IMR-90 (cell line): ENCODE data around the gene TTI1. TPM values are rescaled to one million over a fixed set of nuclear protein-coding genes. Genes with fewer than 3 reads are reported as not detected.
A peak's percentile ranks its signal among the peaks of the same experiment; 100 is the strongest.

Source experiments
- ATAC-seq: fragments of 200-7000 bp; cut with Tn5 transposase; 2 replicates; pipeline ENCODE4 v1.9.1; 2020; ENCODE audit warnings: low read depth, mild to moderate bottlenecking, moderate library complexity
- BruUV-seq: library from RNA; stranded (reverse); fragments of 400-500 nt; replicated peaks from 2 replicates; lab custom pipeline; 2021; lab: Mats Ljungman, UMichigan
- CTCF ChIA-PET: fragments of 300-600 bp; formaldehyde crosslinking; extraction: SDS; loops from one replicate; lab custom pipeline; 2021; ENCODE audit warnings: antibody characterized with exemption; lab: Yijun Ruan, JAX
- POLR2A ChIA-PET: fragments of 300-600 bp; sonication (Branson Sonifier 250); formaldehyde crosslinking; loops from one replicate; lab custom pipeline; 2022; ENCODE audit warnings: antibody characterized with exemption; ENCODE audit not compliant: unreplicated experiment; lab: Charles Lee
- DNase-seq: peaks from one replicate; pipeline ENCODE4 v3.0.0; 2013
- H2AFZ ChIP-seq: replicated peaks from 2 replicates; pipeline ENCODE3; 2013; ENCODE audit warnings: low read length, mild to moderate bottlenecking; ENCODE audit not compliant: poor library complexity
- H2AK5ac ChIP-seq: 2 replicates; pipeline ENCODE4 v1.6.1; 2013; ENCODE audit warnings: low read depth, low read length, inconsistent platforms
- H2AK9ac ChIP-seq: replicated peaks from 2 replicates; pipeline ENCODE3; 2013; ENCODE audit warnings: mild to moderate bottlenecking, low read depth, low read length, moderate library complexity; ENCODE audit not compliant: poor library complexity
- H2BK120ac ChIP-seq: 2 replicates; pipeline ENCODE4 v1.6.1; 2013; ENCODE audit warnings: low read depth, low read length, inconsistent platforms
- H2BK15ac ChIP-seq: 3 replicates; pipeline ENCODE4 v1.6.1; 2013; ENCODE audit warnings: low read depth, low read length, inconsistent platforms
- H2BK20ac ChIP-seq: 2 replicates; pipeline ENCODE4 v1.6.1; 2013; ENCODE audit warnings: low read depth, mild to moderate bottlenecking, inconsistent platforms, low read length, moderate library complexity
- H2BK5ac ChIP-seq: 2 replicates; pipeline ENCODE4 v1.6.1; 2013; ENCODE audit warnings: mild to moderate bottlenecking, low read depth, low read length, inconsistent platforms; ENCODE audit not compliant: poor library complexity, severe bottlenecking
- H3K14ac ChIP-seq: replicated peaks from 2 replicates; pipeline ENCODE4 v1.6.1; 2013; ENCODE audit warnings: low read depth, low read length, inconsistent platforms
- H3K18ac ChIP-seq: 2 replicates; pipeline ENCODE4 v1.6.1; 2013; ENCODE audit warnings: low read depth, low read length, control low read depth
- H3K23ac ChIP-seq: 2 replicates; pipeline ENCODE4 v1.6.1; 2013; ENCODE audit warnings: low read depth, low read length, inconsistent platforms
- H3K27ac ChIP-seq: 2 replicates; pipeline ENCODE4 v1.5.1; 2013; ENCODE audit warnings: mild to moderate bottlenecking, control low read depth, low read length; ENCODE audit not compliant: insufficient read depth
- H3K27me3 ChIP-seq: 2 replicates; pipeline ENCODE4 v1.6.1; 2013; ENCODE audit warnings: low read length; ENCODE audit not compliant: control insufficient read depth, insufficient read depth
- H3K36me3 ChIP-seq: 2 replicates; pipeline ENCODE4 v1.6.1; 2013; ENCODE audit warnings: low read length, mixed read lengths; ENCODE audit not compliant: control insufficient read depth, insufficient read depth
- H3K4ac ChIP-seq: 2 replicates; pipeline ENCODE4 v1.6.1; 2013; ENCODE audit warnings: low read depth, low read length, inconsistent platforms
- H3K4me1 ChIP-seq: 2 replicates; pipeline ENCODE4 v1.6.1; 2013; ENCODE audit warnings: low read length, mixed read lengths; ENCODE audit not compliant: control insufficient read depth, insufficient read depth
- H3K4me2 ChIP-seq: 2 replicates; pipeline ENCODE4 v1.6.1; 2013; ENCODE audit warnings: low read depth, mild to moderate bottlenecking, control low read depth, low read length, moderate library complexity
- H3K4me3 ChIP-seq: 2 replicates; pipeline ENCODE4 v1.5.1; 2013; ENCODE audit warnings: low read depth, mild to moderate bottlenecking, control low read depth, low read length, moderate library complexity; ENCODE audit not compliant: insufficient read depth
- H3K56ac ChIP-seq: 2 replicates; pipeline ENCODE4 v1.6.1; 2013; ENCODE audit warnings: low read length, inconsistent platforms; ENCODE audit not compliant: insufficient read depth; ENCODE audit errors: extremely low read depth
- H3K79me1 ChIP-seq, 2 experiments: 2 replicates each; pipeline ENCODE4 v1.6.1; 2013; ENCODE audit warnings: low read length in 2 of 2, inconsistent platforms in 1 of 2, low read depth in 1 of 2
- H3K9ac ChIP-seq: 2 replicates; pipeline ENCODE4 v1.6.1; 2013; ENCODE audit warnings: low read depth, low read length, control low read depth
- H3K9me1 ChIP-seq: 2 replicates; pipeline ENCODE4 v1.6.1; 2013; ENCODE audit warnings: low read length, inconsistent platforms; ENCODE audit not compliant: insufficient read depth
- H3K9me3 ChIP-seq: 2 replicates; pipeline ENCODE4 v1.6.1; 2013; ENCODE audit warnings: low read length; ENCODE audit not compliant: control insufficient read depth, insufficient read depth
- H4K20me1 ChIP-seq: 2 replicates; pipeline ENCODE4 v1.6.1; 2013; ENCODE audit warnings: low read length, inconsistent platforms; ENCODE audit not compliant: insufficient read depth
- H4K5ac ChIP-seq: 2 replicates; pipeline ENCODE4 v1.6.1; 2013; ENCODE audit warnings: mild to moderate bottlenecking, low read depth, low read length, control low read depth
- H4K8ac ChIP-seq, 2 experiments: 2 replicates each; pipeline ENCODE4 v1.6.1; 2013; ENCODE audit warnings: low read depth in 2 of 2, low read length in 2 of 2, control low read depth in 1 of 2, inconsistent platforms in 1 of 2
- H4K91ac ChIP-seq: 2 replicates; pipeline ENCODE4 v1.6.1; 2013; ENCODE audit warnings: low read depth, low read length, inconsistent platforms; ENCODE audit not compliant: insufficient read depth
- MAZ ChIP-seq: IDR thresholded peaks from 2 replicates; pipeline ENCODE4 v1.6.1; 2012; ENCODE audit warnings: low read depth, mild to moderate bottlenecking, low read length, improper control_type of control experiment, moderate library complexity, borderline replicate concordance
- MXI1 ChIP-seq: IDR thresholded peaks from 2 replicates; pipeline ENCODE4 v1.6.1; 2012; ENCODE audit warnings: low read depth, mild to moderate bottlenecking, low read length, moderate library complexity, borderline replicate concordance
- RAD21 ChIP-seq: IDR thresholded peaks from 2 replicates; pipeline ENCODE4 v1.6.1; 2012; ENCODE audit warnings: low read length, improper control_type of control experiment
- RFX5 ChIP-seq: IDR thresholded peaks from 2 replicates; pipeline ENCODE4 v1.8.0; 2012; ENCODE audit warnings: low read depth, mild to moderate bottlenecking, low read length, moderate library complexity
- SMC3 ChIP-seq: fragments of 150-350 bp; IDR thresholded peaks from 2 replicates; pipeline ENCODE4 v1.6.1; 2016; ENCODE audit warnings: low read depth, mild to moderate bottlenecking, antibody characterized with exemption, low read length, moderate library complexity
- WGBS, 2 experiments: methylation state at CpG; one replicate each; pipeline versions ENCODE4 v1.1.5 to v1.1.7; 2013; ENCODE audit warnings: missing lambda C conversion rate in 2 of 2; ENCODE audit not compliant: insufficient read length in 1 of 2; ENCODE audit errors: extremely low coverage in 2 of 2; 5-methylcytosine and 5-hydroxymethylcytosine counted together
- dilution Hi-C: fragments of 300-500 bp; cut with HindIII; formaldehyde crosslinking; loops from one replicate; pipeline ENCODE4 v1.14.3; 2018; ENCODE audit warnings: low sequenced_read_pairs; ENCODE audit not compliant: unreplicated experiment
- in situ Hi-C: fragments of 300-500 bp; cut with MboI; formaldehyde crosslinking; loops from 3 replicates; pipeline ENCODE4 v1.14.3; 2019; ENCODE audit warnings: low sequenced_read_pairs, inconsistent platforms, mixed read lengths
- intact Hi-C: fragments of 100-400 bp; cut with micrococcal nuclease; formaldehyde crosslinking; loops from 2 replicates; pipeline ENCODE4 v1.10.0; 2022
- polyA plus RNA-seq, 3 experiments: library from polyadenylated mRNA; depleted of rRNA; stranded (reverse); fragments of >200 nt; gene quantifications; 2 replicates each; pipeline ENCODE4 v1.2.3, GENCODE V29; 2012; ENCODE audit warnings: low replicate concordance in 1 of 3
- total RNA-seq: library from RNA; depleted of rRNA; stranded (reverse); fragments of >200 nt; gene quantifications from 2 replicates; pipeline ENCODE4 v1.2.3, GENCODE V29; 2012
- TF ChIP-seq, protein P1 (sequence below): conservative IDR thresholded peaks from 2 replicates; pipeline ENCODE4 v1.5.1; 2012; ENCODE audit warnings: mild to moderate bottlenecking, low read depth, low read length, improper control_type of control experiment

Gene TTI1
- total and polyA plus RNA-seq, 2 of the 4 experiments (the other 2 are of a cell fraction): 12.5 to 17.6 TPM

DNA sequence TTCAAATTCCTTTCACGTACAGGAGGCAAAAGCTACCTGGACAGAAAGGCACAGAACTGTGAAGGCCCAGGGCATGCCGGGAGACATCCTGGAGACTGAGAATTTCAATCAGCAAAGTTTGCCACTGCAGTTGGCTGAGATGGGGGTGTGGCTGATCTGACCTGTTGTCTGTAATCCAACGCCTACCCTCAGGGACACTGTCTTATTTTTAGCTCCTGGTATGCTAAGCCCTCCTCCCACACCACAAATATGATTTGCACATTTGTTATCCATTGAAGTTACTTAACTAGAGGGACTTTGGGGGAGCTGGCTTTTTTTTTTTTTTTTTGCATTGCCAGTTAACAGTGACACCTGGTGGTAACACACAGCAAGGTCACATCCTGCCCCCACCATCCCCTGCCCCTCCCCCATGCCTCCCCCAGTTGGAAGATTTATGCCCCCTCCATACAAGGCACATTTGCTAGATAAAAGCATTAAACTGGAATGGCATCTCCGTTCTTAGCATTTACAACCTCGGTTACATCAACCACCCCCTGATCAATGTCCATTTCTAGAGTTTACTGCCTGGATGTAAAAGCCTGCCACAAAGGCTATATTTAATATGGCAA lies 40.4 kb downstream of the TTI1 start:
- BruUV-seq: no TSS peak
- peak overlapping the region; percentile 13 for H3K4ac ChIP-seq
- no peak overlapping the region for H3K9ac ChIP-seq
- H3K14ac ChIP-seq: peak overlapping the region; percentile 19; the same call in 1 of the 2 replicates
- peaks cover 18% of the 10 kb centered on the region for H3K9me1 ChIP-seq
- no peak overlapping the region for H3K27ac ChIP-seq
- intact Hi-C loops (loop anchor here (1.0 to 10.0 kb wide), 3 partner anchors 90 to 429 kb away; partner anchors contain the start of gene VSTM2L), dilution Hi-C loops (no loop called here), in situ Hi-C loops (loop anchor here (5.0 kb wide), 1 partner anchor 426 kb away; no protein-coding TSS in a partner anchor)
- H3K9me3 ChIP-seq: no peaks in the 10 kb centered on the region
- H3K4me1 ChIP-seq: peaks cover 27% of the 10 kb centered on the region
- H2BK120ac ChIP-seq: peak overlapping the region; percentile 3; the same call in 1 of the 2 replicates
- peak; percentile 59 for TF ChIP-seq RAD21
- no peak for TF ChIP-seq MXI1
- peak; percentile 36; the same call in 1 of the 2 replicates for TF ChIP-seq MAZ
- no peak for TF ChIP-seq RFX5
- peak; percentile 58 for TF ChIP-seq SMC3
- TF ChIP-seq, protein P1, sequence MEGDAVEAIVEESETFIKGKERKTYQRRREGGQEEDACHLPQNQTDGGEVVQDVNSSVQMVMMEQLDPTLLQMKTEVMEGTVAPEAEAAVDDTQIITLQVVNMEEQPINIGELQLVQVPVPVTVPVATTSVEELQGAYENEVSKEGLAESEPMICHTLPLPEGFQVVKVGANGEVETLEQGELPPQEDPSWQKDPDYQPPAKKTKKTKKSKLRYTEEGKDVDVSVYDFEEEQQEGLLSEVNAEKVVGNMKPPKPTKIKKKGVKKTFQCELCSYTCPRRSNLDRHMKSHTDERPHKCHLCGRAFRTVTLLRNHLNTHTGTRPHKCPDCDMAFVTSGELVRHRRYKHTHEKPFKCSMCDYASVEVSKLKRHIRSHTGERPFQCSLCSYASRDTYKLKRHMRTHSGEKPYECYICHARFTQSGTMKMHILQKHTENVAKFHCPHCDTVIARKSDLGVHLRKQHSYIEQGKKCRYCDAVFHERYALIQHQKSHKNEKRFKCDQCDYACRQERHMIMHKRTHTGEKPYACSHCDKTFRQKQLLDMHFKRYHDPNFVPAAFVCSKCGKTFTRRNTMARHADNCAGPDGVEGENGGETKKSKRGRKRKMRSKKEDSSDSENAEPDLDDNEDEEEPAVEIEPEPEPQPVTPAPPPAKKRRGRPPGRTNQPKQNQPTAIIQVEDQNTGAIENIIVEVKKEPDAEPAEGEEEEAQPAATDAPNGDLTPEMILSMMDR: peak; percentile 50
- POLR2A ChIA-PET: interaction anchor here (0.6 to 1.0 kb wide), 2 partner anchors 49 to 51 kb away, joined by 3 to 9 read pairs; no protein-coding TSS in a partner anchor
- H2AK5ac ChIP-seq: no peak overlapping the region
- H3K27me3 ChIP-seq: no peaks in the 10 kb centered on the region
- peaks cover 0 to 17% of the 10 kb centered on the region in 2 experiments; a peak in 1 of 4 replicates for H3K79me1 ChIP-seq
- no peak overlapping the region for H2BK5ac ChIP-seq
- no peak overlapping the region; the same call in 1 of the 2 replicates for H2BK20ac ChIP-seq
- H3K4me3 ChIP-seq: no peak overlapping the region
- no peak overlapping the region for H2AFZ ChIP-seq
- H4K5ac ChIP-seq: no peak overlapping the region
- no peak overlapping the region for H4K8ac ChIP-seq
- no peak overlapping the region for H2AK9ac ChIP-seq
- peak; percentile 66 for ATAC-seq
- H2BK15ac ChIP-seq: peak overlapping the region; percentile 38; the same call in 1 of the 3 replicates
- H3K4me2 ChIP-seq: no peak overlapping the region; the same call in none of the 2 replicates
- peak; percentile 78 for DNase-seq
- WGBS, 2 experiments: no CpG with 5 or more reads among the region's 5 CpGs
- H4K20me1 ChIP-seq: peaks cover 26% of the 10 kb centered on the region; the same call in 1 of the 2 replicates
- H3K23ac ChIP-seq: peak overlapping the region; percentile 24; the same call in 1 of the 2 replicates
- H3K56ac ChIP-seq: no peak overlapping the region
- no peak overlapping the region for H3K18ac ChIP-seq
- peaks cover 27% of the 10 kb centered on the region for H3K36me3 ChIP-seq
- CTCF ChIA-PET: interaction anchor here (0.5 to 0.6 kb wide), 3 partner anchors 14 to 170 kb away, joined by 3 to 6 read pairs (median 3); no protein-coding TSS in a partner anchor
- no peak overlapping the region for H4K91ac ChIP-seq
